ENCODE measurements around the gene DNLZ.

DNA sequence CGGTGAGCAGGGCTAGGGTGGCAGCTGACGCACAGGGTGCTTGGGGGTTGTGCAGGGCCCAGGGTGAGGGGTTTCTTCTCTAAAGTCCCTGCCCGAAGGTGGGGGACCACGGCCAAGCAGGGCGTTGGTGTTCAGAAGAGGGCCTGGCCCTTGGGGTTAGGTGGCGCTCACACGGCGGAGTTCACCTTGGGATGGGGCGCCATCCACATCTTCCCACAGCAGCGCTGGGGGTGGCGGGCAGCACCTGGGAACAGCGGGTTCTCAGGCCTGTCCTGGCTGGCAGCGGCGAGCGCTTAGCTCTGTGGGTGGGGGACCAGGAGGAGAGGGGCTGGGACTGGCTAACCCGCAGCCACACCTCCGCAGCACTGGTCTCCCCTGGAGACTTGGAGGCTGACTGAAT, 30.1 kb downstream of the DNLZ start:
- TF ChIP-seq, protein P1, sequence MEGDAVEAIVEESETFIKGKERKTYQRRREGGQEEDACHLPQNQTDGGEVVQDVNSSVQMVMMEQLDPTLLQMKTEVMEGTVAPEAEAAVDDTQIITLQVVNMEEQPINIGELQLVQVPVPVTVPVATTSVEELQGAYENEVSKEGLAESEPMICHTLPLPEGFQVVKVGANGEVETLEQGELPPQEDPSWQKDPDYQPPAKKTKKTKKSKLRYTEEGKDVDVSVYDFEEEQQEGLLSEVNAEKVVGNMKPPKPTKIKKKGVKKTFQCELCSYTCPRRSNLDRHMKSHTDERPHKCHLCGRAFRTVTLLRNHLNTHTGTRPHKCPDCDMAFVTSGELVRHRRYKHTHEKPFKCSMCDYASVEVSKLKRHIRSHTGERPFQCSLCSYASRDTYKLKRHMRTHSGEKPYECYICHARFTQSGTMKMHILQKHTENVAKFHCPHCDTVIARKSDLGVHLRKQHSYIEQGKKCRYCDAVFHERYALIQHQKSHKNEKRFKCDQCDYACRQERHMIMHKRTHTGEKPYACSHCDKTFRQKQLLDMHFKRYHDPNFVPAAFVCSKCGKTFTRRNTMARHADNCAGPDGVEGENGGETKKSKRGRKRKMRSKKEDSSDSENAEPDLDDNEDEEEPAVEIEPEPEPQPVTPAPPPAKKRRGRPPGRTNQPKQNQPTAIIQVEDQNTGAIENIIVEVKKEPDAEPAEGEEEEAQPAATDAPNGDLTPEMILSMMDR (conservative IDR thresholded peaks at IDR 0.05) = no peak
- TF ChIP-seq EZH2 (IDR thresholded peaks at IDR 0.05; ENCODE audit: low read depth) = no peak
